Activated CD8-positive, alpha-beta memory T cell treated with anti-CD3 and anti-CD28 coated beads for 48 hours (primary cell): ENCODE results near the gene DGCR2.

Experiments
- DNase-seq, 3 experiments: peaks; one replicate each; pipeline ENCODE4 v3.0.0-alpha.2; 2020; ENCODE audit warnings: low read depth in 2 of 3, low spot score in 2 of 3

DGCR2 gene

GRCh38 chr22:19110064-19110458 lies 12.2 kb downstream of the DGCR2 start:
- no peak for DNase-seq

- no peak for DNase-seq
Measured at GRCh38 chr22:19109198-19110063, 12.8 kb downstream of the DGCR2 start.

GRCh38 chr22:19108807-19109197 lies 13.4 kb downstream of the DGCR2 start:
- DNase-seq: no peak

GRCh38 chr22:19107730-19108074 lies 14.5 kb downstream of the DGCR2 start:
- DNase-seq: no peak

GRCh38 chr22:19106886-19107729 lies 15.1 kb downstream of the DGCR2 start:
- no peak for DNase-seq

- DNase-seq: no peak
Measured at GRCh38 chr22:19105867-19106802, 16.1 kb downstream of the DGCR2 start.

- no peak for DNase-seq
Measured at GRCh38 chr22:19105456-19105855, 16.8 kb downstream of the DGCR2 start.

- no peak for DNase-seq
Measured at GRCh38 chr22:19103880-19104821, 18.1 kb downstream of the DGCR2 start.

GRCh38 chr22:19098157-19098556 lies 24.1 kb downstream of the DGCR2 start:
- no peak for DNase-seq

- no peak for DNase-seq
Measured at GRCh38 chr22:19097518-19097917, 24.7 kb downstream of the DGCR2 start.

- no peak for DNase-seq
Measured at GRCh38 chr22:19096555-19096954, 25.7 kb downstream of the DGCR2 start.

- DNase-seq: no peak
Measured at GRCh38 chr22:19094393-19094997, 27.7 kb downstream of the DGCR2 start.

GRCh38 chr22:19092725-19093124 lies 29.5 kb downstream of the DGCR2 start:
- DNase-seq: no peak

GRCh38 chr22:19090586-19091127 lies 31.6 kb downstream of the DGCR2 start:
- DNase-seq: no peak

- no peak for DNase-seq
Measured at GRCh38 chr22:19090183-19090582, 32.0 kb downstream of the DGCR2 start.

- DNase-seq: no peak
Measured at GRCh38 chr22:19088866-19089595, 33.2 kb downstream of the DGCR2 start.

GRCh38 chr22:19086896-19087295 lies 35.3 kb downstream of the DGCR2 start:
- DNase-seq: no peak

- DNase-seq: no peak
Measured at GRCh38 chr22:19086417-19086816, 35.8 kb downstream of the DGCR2 start.

GRCh38 chr22:19085233-19085718 lies 36.9 kb downstream of the DGCR2 start:
- DNase-seq: no peak
